ENCODE results near the gene GK.
"Not testable (repeated sequence)": the region's sequence is repeated elsewhere in the genome, so short reads cannot be mapped to it uniquely, and the experiment has no call there.

GK gene

GRCh38 chrX:30654989-30655607, 1.9 kb downstream of the GK start:
- DNase-seq, result no peak

GRCh38 chrX:30655991-30656390, 2.8 kb downstream of the GK start:
- no peak for DNase-seq

DNA sequence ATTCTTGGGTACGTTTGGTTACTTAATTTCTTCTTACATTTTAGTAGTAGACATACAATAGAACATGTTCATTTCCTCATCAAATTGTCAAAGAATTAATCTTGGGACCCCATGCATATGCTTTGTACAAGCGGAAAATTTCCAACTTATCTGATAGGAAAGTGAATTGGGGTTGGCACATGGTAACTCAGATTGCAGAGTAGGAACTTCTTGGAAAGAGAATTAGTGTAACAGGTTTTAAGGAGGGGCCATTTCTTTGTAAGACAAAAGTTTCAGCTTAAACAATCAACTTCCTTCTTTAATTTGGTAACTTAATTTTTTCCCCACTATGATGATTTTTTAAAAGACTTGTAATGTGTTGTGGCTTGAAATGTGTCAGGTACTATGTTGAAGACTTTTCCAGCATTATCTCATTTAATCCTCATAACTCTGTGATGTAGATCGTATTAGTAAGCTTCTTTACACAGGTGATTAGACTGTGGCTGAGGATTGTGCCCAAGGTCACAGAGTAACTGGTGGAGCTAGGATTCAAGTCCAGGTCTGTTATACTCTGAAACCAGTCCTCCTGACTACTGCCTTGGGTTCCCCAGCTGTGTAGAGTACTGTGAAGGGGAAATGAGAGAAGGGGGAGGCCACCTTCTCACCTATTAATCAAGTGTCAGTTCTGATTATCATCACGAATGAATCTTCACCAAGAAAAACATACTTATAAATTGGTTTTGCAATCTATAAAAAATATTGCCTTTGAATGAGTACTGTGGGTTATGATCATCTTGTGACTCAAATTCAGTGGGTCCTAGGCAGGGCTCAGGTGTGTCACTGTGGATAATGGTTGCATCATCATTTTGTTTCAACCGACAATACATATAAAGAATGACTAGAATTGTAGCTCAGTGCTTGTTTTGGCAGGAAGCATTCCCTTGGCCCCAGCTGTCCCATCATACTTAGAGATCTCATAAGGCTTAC, 4.3 kb downstream of the GK start:
- DNase-seq, result no peak

DNA sequence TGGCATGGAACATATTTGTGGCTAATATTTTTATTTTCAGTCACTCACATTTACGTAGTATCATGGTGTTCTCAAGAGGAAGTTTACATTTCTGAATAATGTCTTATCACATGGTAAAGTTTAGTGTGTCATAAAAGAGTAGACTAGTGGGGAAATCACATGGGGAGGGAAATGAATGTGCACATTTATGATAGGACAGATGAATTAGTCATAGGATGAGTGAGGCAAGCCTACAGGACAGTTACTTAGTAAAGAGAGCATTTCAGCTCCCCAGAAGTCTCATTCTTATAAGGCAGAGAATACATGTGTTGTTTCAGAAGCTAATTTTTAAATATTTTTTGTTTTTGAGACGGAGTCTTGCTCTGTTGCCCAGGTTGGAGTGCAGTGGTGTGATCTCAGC, 6.2 kb downstream of the GK start:
- DNase-seq, result no peak

- DNase-seq, result no peak
Observed at GRCh38 chrX:30661228-30661627, 8.0 kb downstream of the GK start.

DNA sequence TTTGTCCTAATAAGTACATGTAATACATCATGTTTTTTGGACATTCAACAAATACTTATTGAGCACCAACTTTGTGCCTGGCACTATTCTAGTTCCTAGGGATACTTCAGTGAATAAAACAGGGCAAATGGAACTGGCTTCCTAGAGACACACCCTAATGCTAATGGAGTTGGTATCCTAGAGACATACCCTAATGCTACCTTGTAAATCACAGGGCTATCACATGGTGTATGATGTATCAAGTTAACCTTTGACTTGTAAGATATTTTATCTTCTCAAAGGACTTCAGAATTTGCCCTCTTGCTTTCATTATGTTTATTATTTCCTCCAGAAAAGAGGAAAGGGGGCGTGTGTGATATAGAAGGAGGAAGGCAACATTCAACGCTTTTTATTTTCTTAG, 10.1 kb downstream of the GK start:
- DNase-seq, result no peak

DNA sequence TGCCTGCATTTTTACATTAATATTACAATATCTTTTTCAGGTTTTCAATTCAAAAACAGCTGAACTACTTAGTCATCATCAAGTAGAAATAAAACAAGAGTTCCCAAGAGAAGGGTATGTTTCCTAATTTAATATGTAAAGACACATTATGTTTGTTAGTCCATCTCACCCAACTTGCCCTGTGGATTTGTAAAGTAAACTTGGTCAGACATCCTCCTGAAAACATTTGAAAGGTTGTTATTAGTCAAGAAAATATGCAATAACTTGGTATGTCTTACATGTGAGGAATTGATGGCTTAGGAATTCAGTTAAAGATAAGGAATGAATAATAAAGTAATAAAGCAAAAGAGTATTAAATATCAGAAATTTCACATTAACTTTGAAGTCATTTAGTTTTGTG, 12.2 kb downstream of the GK start:
- no peak for DNase-seq

DNA sequence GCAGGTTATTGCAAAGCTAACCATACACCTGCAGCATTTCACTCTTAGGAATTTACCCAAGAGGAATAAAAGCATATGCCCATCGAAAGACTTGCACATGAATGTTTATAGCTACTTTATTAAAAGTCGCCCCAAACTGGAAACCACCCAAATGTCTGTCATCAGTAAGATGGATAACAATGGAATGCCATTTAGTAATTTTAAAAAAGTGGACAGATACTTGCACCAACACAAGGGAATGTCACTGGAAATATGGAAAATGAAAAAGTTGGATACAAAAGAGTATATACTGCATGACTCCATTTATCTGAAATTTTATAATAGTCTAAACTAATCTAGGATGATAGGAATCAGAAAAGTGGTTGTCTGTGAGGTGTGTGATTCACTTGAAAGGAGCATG, 12.9 kb downstream of the GK start:
- no peak for DNase-seq

GRCh38 chrX:30668581-30668980, 15.4 kb downstream of the GK start:
- DNase-seq, result no peak

DNA sequence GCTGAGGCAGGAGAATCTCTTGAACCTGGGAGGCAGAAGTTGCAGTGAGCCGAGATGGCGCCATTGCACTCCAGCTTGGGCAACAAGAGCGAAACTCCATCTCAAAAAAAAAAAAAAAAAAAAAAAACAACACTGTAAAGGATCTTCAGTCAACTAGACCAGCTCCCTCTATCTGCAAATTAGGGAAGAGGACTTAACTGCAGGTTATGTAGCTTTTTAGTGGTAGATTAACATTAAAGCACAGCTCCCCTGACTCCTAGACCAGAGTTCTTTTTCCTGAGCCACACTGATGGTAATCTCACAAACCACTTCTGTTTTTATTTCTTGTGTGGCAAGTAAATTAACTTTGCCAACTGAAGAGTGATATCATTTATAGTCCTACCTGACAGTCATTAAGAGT, 18.0 kb downstream of the GK start:
- DNase-seq, result not testable (repeated sequence)

- no peak for DNase-seq
Observed at GRCh38 chrX:30673127-30673796, 20.0 kb downstream of the GK start.

GRCh38 chrX:30673884-30674598, 20.8 kb downstream of the GK start:
- no peak for DNase-seq

DNA sequence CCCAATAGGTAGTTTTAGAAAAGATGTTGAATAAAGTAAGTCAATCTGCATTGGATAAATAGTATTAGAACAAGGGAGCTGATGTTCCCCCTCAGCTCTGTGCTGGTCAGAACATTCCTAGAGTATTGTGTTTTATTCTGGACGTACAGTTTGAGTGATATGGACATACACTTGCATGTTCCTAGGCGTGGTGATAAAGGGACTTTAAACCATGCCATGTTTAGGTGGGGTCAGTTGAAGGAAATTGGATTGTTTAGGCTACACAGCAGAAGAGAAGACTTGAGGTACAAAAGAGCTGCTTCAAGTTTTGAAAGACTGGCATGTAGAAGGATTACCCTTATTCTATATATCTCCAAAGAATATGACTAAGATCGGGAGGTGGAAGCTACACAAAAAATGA, 21.6 kb downstream of the GK start:
- no peak for DNase-seq

DNA sequence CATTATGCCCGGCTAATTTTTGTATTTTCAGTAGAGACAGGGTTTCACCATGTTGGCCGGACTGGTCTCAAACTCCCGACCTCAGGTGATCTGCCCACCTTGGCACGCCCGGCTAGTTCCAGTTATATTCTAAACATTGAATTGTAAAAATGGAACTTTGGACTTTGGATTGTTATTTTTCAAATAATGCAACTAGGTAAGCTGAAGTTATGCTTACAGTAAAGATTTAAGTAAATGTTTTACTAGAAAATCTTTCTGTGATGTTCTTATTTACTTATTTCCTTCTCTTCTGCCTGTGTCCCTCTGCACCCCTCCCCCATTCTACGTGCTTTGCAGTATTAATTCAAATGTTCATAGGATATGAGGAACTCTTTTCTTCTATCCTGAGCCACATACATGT, 26.1 kb downstream of the GK start:
- DNase-seq, result no peak

DNA sequence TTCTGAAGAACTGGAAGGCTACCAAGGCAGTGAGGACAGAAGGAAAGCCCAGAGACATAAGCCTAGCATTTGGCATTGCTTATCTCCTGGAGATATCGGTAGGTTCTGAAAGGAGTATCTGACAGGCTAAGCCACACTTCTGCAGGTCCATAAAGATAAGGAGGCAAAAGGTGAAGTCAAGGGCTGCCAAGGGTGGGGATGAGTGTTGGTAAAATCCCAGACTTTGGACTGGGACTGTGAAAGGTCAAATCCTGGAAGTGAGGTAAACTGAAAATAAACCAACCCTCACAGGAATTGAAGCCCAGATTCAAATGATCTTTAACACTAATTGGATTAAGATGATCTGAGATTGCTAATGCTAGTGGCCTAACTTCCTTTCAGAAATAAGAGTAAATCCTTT, 27.4 kb downstream of the GK start:
- DNase-seq, result no peak

DNA sequence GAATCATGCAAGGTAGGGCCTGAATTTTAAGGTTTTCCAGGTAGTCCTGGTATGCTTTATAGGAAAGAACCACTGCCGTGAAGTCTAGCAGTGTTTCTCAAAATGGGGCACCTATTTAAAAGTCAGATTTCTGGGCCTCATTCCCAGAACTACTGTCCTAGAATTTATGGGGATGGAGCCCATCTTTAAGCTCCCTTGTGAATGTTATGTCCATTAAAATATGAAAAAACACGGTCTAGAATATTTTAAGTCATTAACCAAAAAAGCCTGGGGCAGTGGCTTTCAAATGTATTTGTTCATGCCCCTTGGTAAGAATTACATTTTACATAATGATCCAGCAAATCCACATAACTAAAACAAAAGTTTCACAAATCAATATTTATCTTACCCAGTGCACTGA, 35.4 kb downstream of the GK start:
- no peak for DNase-seq

DNA sequence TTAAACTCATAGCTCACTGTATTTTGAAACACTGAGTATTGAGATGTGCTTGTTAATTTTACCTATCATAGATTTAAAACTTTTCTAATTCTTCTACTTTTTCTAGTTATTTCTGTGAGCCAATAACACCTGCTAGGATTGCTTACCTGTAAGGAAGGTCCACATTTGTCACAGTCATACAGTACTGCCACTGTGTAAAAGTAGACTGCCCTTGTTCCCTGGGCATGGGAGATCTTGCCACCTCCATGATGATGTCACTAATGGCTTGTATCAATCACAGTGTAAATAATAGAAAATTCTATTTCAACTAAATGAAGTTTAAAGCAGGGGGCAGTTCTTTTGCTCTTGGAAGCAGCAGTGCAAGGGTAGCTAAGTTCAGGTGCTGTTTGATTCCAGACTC, 35.9 kb downstream of the GK start:
- DNase-seq, result no peak

DNA sequence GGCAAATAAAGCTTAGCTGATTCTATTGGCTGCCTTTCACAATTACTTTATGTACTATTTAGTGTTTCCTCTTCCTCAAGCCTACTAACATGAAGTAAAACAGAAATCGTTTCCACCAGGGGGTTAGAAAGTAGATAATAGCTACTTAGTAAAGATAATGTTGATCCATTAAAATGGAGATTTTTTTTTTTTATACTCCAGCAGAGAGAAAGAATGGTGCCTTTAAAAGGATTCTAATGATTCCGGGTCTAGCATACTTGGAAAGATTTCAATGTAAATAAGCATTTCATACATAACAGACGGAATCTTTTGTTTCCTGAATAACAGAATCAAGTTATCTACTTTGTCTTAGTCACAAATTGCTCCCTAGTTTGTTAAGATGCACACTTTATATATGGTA, 37.1 kb downstream of the GK start:
- no peak for DNase-seq

GRCh38 chrX:30693999-30694650, 40.9 kb downstream of the GK start:
- no peak for DNase-seq

DNA sequence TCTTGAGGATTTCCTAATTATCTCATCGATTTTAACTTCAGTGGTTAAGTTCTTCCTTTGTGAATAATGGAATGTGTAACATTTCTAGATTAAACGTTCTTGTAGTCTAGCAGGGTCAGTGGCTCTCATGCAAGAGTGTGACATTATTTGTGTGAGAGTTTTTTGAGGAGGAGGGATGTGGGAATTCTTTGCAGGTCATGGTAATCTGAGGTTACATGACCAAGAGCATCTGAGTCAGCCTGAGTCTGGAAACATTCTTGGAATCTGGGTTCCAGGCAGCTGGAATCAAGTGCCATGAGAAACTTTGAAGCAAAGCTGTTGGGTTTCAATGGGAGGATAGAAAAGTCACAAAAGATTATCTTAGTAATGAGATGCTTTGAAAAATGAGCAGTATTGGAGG, 49.5 kb downstream of the GK start:
- DNase-seq, result no peak

GRCh38 chrX:30706216-30706775, 53.1 kb downstream of the GK start:
- DNase-seq, result no peak

DNA sequence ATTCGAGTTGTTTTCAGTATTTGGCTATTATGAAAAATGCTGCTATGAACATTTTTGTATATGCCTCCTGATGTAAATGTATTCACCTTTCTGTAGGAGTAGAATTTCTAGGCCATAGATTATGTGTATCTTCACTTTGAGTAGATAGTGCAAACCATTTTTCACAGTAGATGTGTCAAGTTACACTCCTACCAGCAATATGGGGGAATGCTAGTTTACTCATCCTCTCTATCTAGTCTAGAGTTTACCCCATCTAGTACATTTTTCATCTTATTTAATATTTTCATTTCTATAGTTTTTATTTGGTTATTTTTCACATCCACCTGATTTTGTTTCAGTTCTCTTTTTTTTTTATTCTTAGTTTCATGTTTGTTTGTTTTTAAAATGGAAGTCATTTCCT, 59.0 kb downstream of the GK start:
- DNase-seq, result no peak
